GM08714 (cell line): ENCODE results near the gene PPP1R26.

ENCODE experiments used
- H3K4me3 ChIP-seq: fragments of 200-500 bp; sonication (Bioruptor generic); 2 replicates; pipeline ENCODE4 v1.5.1; 2014; ENCODE audit warnings: mild to moderate bottlenecking, low read length, inconsistent platforms
- ZNF274 ChIP-seq: IDR thresholded peaks from 2 replicates; pipeline ENCODE4 v1.6.1; 2012; ENCODE audit warnings: mild to moderate bottlenecking, low read depth, low read length

PPP1R26 gene

DNA sequence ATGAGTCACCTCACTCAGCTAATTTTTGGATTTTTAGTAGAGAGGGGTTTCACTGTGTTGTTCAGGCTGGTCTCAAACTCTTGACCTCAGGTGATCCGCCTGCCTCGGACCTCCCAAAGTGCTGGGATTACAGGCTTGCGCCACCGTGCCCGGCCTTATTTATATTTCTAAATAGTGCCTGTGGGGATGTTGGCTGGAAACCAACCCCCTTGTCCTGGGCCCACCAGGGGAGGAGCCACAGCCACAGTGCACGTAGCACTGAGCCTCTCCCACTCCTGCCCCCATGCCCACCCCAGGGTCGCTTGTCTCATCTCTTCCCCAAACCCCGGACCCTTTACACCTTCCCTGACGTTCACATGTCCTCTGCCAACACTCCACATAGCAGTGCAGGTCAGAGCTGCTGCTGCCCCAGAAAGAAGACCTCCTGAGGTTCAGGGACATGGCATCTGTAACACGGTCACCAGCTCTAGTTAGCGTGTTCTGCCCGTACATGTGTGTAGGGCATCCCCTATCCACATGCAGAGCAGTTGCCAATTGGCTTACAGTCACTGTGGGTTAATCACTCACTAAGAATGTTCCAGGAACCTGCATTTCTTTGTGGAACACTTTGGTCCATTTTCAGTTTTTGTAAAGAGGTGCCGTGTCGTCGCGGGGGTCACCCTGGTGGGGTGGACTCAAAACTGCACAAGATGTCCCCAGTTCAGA lies 10.7 kb downstream of the PPP1R26 start:
- no peak overlapping the region for H3K4me3 ChIP-seq
- no peak for TF ChIP-seq ZNF274

GRCh38 chr9:135490980-135491464 lies 11.4 kb downstream of the PPP1R26 start:
- H3K4me3 ChIP-seq = no peak overlapping the region
- TF ChIP-seq ZNF274 = no peak

GRCh38 chr9:135491764-135492163 lies 12.2 kb downstream of the PPP1R26 start:
- TF ChIP-seq ZNF274 = no peak
- no peak overlapping the region for H3K4me3 ChIP-seq

DNA sequence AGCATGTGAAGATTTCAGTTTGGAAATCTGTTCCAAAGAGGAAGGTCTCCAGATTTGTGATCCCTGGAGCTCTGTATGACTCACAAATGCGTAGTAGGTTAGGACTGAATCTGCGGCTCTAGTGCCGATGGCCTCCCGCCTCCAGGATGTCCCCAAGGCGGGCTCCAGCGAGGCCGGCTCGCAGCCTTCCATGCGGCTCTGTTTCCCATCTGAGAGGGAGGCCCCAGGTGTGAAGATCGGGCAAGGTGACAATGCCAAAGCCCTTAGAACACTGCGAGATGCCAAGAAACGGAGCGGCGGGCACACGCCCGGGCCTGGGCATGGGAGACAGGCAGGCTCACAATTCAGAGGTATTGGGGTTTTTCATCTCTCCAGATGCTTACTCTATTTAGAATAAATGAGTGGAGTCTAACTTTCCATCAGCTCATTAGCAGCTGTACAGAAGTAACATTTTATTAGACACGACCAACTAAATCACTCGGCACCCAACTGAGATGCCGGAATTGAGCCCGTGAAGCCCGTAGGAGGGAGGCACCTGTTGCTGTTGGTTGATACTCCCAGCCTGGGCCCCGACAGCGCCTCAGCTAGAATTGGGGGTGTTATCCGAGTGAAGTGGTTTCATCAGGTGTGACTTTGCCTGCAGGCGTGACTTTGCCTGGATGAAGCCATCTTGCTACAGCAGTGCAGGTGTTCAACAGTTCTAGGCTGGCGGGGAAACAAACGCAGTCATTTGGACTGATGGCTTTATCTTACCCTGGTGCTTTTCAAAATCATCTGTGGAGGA lies 13.5 kb downstream of the PPP1R26 start:
- no peak for TF ChIP-seq ZNF274
- no peak overlapping the region for H3K4me3 ChIP-seq

DNA sequence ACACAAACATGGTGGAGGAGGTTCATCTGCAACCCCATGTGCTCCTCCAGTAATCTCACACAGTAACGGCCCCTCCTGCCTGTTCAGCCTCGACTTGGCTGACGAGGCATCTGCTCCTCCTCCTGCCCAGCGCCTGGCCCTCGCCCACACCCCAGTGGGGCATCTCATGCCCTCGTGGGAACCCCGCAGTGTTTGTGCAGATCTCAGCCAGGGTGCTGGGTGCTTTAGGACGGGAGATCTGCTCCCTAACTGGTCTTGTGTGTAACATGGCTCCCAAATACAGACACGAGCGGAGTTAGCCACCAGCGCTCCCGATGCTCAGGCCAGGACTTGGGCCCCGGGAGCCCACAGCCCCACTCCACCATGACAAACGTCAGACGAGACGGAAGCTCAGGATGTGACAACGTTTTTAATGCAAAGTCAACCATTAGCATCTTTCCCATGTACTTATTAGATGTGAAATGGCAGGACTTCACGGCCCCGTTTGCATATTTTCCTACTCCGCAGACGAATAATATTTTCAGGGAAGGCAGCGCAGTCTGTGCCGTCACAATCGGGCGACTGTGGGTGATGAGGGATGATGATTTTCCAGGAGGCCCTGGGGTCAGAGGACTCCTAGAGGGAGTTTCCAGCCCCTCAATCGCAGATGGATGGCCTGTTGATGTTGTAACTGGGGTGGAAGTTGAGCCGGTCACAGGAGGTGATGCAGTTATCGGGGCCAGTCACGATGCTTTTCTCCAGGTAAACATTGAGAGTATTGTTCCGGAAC lies 15.4 kb downstream of the PPP1R26 start:
- no peak overlapping the region for H3K4me3 ChIP-seq
- no peak for TF ChIP-seq ZNF274

DNA sequence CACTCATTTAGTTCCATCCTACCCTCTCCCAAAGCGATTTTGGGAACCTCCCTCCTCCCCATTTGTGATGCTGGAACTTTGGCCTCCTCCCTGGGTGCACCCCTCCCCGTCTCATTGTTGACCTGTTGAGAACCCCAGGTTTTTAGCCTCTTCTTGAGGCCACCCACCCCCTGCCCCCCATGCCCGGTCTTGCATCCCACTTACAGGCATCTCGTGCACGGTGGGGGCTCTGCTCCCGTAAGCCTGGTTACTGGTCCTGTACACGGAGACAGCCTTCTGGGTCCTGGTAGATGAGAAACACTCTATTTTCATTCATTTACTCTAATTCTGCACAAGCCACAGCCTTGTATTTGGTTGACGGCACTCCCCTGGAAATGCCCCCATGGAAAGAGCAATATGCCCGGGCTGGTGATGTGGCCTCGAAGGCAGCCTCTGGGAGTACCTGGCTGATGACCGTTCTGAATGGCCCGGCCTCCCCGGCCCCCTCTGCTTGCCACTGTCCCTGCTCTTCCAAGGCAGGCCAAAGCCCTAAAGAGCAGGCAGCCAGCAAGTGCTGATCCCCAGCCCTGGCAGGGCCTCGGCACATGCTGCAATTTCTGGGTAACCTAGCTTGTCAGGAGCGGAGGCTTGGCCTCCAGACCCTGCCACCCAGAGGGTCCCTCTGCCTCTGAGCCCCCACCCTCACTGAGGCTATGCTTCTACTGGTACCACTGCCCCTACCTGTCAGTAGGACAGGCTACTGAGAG lies 19.0 kb downstream of the PPP1R26 start:
- H3K4me3 ChIP-seq = no peak overlapping the region
- TF ChIP-seq ZNF274 = no peak

GRCh38 chr9:135499326-135500070 lies 19.9 kb downstream of the PPP1R26 start:
- peak overlapping the region; percentile 87 for H3K4me3 ChIP-seq
- TF ChIP-seq ZNF274 = no peak

DNA sequence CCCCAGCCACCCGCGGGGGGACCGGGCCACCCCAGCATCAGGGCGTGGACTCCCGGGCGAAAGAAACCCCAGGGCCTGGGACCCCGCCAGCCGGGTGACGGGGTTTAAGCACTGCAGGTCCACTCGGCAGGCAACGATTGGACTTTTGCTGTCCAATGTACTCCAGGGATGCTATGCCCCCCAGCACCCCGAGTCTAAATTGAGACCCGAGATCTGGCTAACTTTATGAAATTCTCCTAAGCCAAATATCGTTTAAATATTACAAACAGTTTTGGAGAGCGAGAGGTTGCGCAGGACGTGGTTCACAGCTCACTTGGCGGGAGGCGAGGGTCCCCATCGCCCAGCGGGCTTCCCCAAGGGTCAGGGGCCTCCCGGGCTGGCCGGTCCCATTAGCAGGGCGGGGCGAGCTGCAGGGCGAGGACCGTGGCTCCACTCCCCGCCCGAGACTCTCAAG lies 20.5 kb downstream of the PPP1R26 start:
- H3K4me3 ChIP-seq = peak overlapping the region; percentile 87
- no peak for TF ChIP-seq ZNF274

GRCh38 chr9:135500525-135501260 lies 21.1 kb downstream of the PPP1R26 start, which contains the start of gene MRPS2:
TSS of gene MRPS2 (plus strand) at chr9:135500682. CDS start at chr9:135500711, 29 bp downstream.
- TF ChIP-seq ZNF274 = no peak
- H3K4me3 ChIP-seq = peak within 1 kb of the TSS; percentile 87

DNA sequence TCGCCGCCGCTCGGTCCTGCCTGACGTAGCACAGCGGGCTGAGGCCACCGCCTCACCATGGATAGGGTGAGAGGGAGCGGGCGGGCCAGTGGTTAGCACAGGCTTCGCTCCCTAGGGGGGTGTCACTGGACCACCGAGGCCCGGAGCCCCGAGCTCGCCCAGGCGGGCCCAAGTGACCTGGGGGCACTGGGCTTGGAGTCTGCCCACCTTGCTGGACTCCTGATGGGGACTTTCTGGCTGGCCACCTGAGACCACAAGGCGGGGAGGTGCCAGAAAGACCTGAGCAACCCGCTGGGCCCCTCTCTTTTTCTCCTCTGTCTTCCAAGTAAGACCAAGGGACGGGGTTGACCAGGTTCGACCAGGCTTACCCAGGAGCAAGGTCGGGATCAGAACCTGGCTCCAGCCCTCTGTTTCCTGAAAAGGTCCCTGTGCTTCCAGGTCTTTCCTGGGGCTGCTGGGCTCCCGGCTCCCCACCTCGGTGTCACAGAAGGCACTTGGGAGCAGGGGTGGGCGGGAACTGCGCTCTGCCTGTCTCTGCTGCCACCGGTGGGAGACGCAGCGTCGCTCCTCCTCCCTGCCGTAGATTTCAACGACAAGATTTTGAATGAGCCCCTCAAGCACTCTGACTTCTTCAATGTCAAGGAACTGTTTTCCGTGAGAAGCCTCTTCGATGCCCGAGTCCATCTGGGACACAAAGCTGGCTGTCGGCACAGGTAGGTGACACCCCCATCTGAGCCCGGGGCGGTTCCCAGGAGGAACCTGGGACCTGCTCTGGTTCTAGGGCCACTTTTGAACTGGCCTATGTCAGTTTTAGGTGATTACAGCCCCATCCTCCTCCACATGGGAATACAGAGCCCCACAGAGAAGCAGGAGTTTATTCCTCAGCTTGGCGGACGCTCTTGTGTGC lies 21.9 kb downstream of the PPP1R26 start:
- peak overlapping the region; percentile 87 for H3K4me3 ChIP-seq
- no peak for TF ChIP-seq ZNF274

DNA sequence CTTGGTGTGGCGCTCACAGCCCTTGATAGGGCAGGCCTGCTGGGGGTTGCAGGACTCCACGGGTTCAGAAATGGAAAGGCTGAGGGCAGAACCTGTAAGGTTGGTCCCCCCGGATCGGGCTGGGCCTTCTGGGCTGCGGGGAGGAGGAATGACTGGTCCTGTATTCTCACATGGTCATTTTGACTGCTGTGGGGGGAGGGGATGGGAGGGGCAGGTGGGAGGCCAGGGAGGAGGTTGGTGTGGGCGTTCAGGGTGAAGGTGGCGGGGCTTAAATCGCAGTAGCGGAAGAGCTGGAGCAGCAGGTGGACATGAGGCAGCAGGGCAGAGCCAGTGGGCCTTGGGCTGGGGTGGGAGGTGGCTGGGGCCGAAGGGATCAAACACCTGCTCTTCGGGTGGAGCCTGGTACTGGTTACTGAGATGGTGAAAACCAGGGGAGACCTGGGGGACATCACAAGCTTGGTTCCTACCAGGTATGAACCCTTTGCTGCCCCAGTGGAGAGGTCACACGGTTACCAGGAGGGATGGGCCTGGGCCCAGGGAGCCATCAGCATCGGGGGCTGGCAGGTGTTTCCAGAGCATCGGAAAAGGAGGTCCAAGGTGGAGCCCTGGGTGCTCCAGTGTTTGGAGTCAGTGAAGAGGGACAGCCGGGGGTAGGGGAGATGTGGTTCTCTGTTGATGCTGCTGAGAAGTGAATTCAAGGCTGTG lies 22.7 kb downstream of the PPP1R26 start:
- H3K4me3 ChIP-seq = no peak overlapping the region
- TF ChIP-seq ZNF274 = no peak
